ENCODE results near the gene DTNA.

- TF ChIP-seq CTCF (optimal IDR thresholded peaks at IDR 0.05 in 1 of 3, IDR thresholded peaks at IDR 0.05 in 1 of 3, conservative IDR thresholded peaks at IDR 0.05 in 1 of 3; ENCODE audit: extremely low read depth in 1 of 3, insufficient read depth in 2 of 3, low read length in 3 of 3) (no peak), EZH2 (IDR thresholded peaks at IDR 0.05; ENCODE audit: low read length) (no peak)
Observed at GRCh38 chr18:34837769-34838272, 127.7 kb downstream of the DTNA start.
